ENCODE data around the gene GGACT.

GRCh38 chr13:100483139-100483538, 105.5 kb downstream of the GGACT start:
- no peak for TF ChIP-seq POLR2A (IDR thresholded peaks at IDR 0.05)
- TF ChIP-seq, protein P1, sequence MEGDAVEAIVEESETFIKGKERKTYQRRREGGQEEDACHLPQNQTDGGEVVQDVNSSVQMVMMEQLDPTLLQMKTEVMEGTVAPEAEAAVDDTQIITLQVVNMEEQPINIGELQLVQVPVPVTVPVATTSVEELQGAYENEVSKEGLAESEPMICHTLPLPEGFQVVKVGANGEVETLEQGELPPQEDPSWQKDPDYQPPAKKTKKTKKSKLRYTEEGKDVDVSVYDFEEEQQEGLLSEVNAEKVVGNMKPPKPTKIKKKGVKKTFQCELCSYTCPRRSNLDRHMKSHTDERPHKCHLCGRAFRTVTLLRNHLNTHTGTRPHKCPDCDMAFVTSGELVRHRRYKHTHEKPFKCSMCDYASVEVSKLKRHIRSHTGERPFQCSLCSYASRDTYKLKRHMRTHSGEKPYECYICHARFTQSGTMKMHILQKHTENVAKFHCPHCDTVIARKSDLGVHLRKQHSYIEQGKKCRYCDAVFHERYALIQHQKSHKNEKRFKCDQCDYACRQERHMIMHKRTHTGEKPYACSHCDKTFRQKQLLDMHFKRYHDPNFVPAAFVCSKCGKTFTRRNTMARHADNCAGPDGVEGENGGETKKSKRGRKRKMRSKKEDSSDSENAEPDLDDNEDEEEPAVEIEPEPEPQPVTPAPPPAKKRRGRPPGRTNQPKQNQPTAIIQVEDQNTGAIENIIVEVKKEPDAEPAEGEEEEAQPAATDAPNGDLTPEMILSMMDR (IDR thresholded peaks at IDR 0.05), result no peak

All from thyroid gland (tissue), 4 donors.